GM12892 (cell line): Measurements from ENCODE around the gene S100A5.
"Not testable (repeated sequence)": the region's sequence is repeated elsewhere in the genome, so short reads cannot be mapped to it uniquely, and the experiment has no call there.

Experiments
- POLR2A ChIP-seq: IDR thresholded peaks from 2 replicates; pipeline ENCODE4 v1.6.1; 2011; ENCODE audit warnings: low read depth, low read length, control low read depth
- POLR2AphosphoS5 ChIP-seq: IDR thresholded peaks from 2 replicates; pipeline ENCODE4 v1.6.1; 2011; ENCODE audit warnings: low read depth, low read length, control low read depth
- TAF1 ChIP-seq: IDR thresholded peaks from 2 replicates; pipeline ENCODE4 v1.6.1; 2011; ENCODE audit warnings: low read depth, mild to moderate bottlenecking, control low read depth, low read length, borderline replicate concordance

GRCh38 chr1:153588033-153588432 lies 47.3 kb upstream of the S100A5 start:
- TF ChIP-seq POLR2A, POLR2AphosphoS5, TAF1: not testable (repeated sequence)
